Heart left ventricle (tissue), 16 donors: ENCODE results near the gene PPM1M. TPM values are rescaled to one million over a fixed set of nuclear protein-coding genes. Genes with fewer than 3 reads are reported as not detected.

ENCODE experiments used
- ATAC-seq, 4 donors: fragments of 200-7000 bp; cut with Tn5 transposase; one replicate each; pipeline ENCODE4 v1.9.1; 2020 to 2022; ENCODE audit warnings: moderate library complexity in 4 of 4, mild to moderate bottlenecking in 3 of 4, moderate number of reproducible peaks in 1 of 4
- DNase-seq, 5 donors: peaks; one replicate each; pipeline ENCODE4 v3.0.0-alpha.2; 2020
- H3K27ac ChIP-seq, 12 donors: fragments of 200-600 bp; sonication (generic) in 4 of 12; one replicate each; pipeline versions ENCODE4 v1.5.0 to v1.8.0; 2016 to 2022; ENCODE audit warnings: mild to moderate bottlenecking in 2 of 12
- H3K27me3 ChIP-seq, 9 donors: fragments of 200-600 bp; sonication (generic) in 2 of 9; one replicate each; pipeline versions ENCODE4 v1.5.1 to v1.8.0; 2016 to 2022; ENCODE audit warnings: mild to moderate bottlenecking in 3 of 9
- H3K36me3 ChIP-seq, 9 donors: fragments of 200-600 bp; sonication (generic) in 2 of 9; one replicate each; pipeline versions ENCODE4 v1.5.0 to v1.8.0; 2018 to 2022; ENCODE audit warnings: mild to moderate bottlenecking in 2 of 9
- H3K4me1 ChIP-seq, 12 donors: fragments of 200-600 bp; sonication (generic) in 4 of 12; one replicate each; pipeline versions ENCODE4 v1.5.0 to v1.8.0; 2016 to 2022; ENCODE audit warnings: mild to moderate bottlenecking in 3 of 12
- H3K4me3 ChIP-seq, 12 donors: fragments of 200-600 bp; sonication (generic) in 4 of 12; one replicate each; pipeline versions ENCODE4 v1.5.0 to v1.8.0; 2017 to 2022; ENCODE audit warnings: mild to moderate bottlenecking in 9 of 12, moderate library complexity in 4 of 12
- H3K9me3 ChIP-seq, 12 donors: fragments of 200-600 bp; sonication (generic) in 4 of 12; one replicate each; pipeline versions ENCODE4 v1.5.0 to v1.8.0; 2016 to 2022; ENCODE audit warnings: mild to moderate bottlenecking in 1 of 12
- CTCF ChIP-seq, 12 donors: fragments of 200-600 bp; sonication (generic) in 4 of 12; IDR thresholded peaks; one replicate each; pipeline versions ENCODE4 v1.5.0 to v1.8.0; 2018 to 2022; ENCODE audit warnings: antibody characterized with exemption in 12 of 12, mild to moderate bottlenecking in 5 of 12
- POLR2A ChIP-seq, 2 donors: fragments of 450-650 bp; IDR thresholded peaks; one replicate each; pipeline ENCODE4 v1.6.1; 2017; ENCODE audit warnings: antibody characterized with exemption in 2 of 2, mild to moderate bottlenecking in 2 of 2, moderate library complexity in 2 of 2
- WGBS, 4 donors: extraction: QIAGEN DNeasy Blood & Tissue Kit in 2 of 4; methylation state at CpG; one replicate each; pipeline versions ENCODE4 v1.1.5 to v1.1.7; 2013 to 2018; 5-methylcytosine and 5-hydroxymethylcytosine counted together
- intact Hi-C, 10 donors: fragments of 100-400 bp; cut with DNase I; formaldehyde crosslinking; loops; one replicate each; pipeline versions ENCODE4 v1.11.1 to v1.14.2; 2022
- polyA plus RNA-seq, 2 donors: library from polyadenylated mRNA; stranded (reverse); fragments of 200-250 nt; gene quantifications; one replicate each; pipeline ENCODE4 v1.2.3, GENCODE V29; 2013
- total RNA-seq, 9 donors: library from RNA; depleted of rRNA in 2 of 9; stranded (reverse); fragments of >200 nt in 2 of 9; fragmentation: NEBNext Ultra II Directional in 3 of 9; extraction: Animal tissue kit (Norgen Biotek cat#: 25700) in 3 of 9; gene quantifications; one replicate each; pipeline versions ENCODE4 v1.1.0 to v1.2.4, GENCODE V29; 2016 to 2023
- donor health status: ischemic (EF 13 %, LVEDD 7.1; RV severe dilation, severe dysfunction).
- donor health status: healthy with polysubstance abuse.
- donor health status: DM: no; HTN: yes; CAD: no.
- donor health status: DM: no; HTN: no; CAD: no.
- donor health status: ischemic (EF 25% LVEDD 6.9; RV normal size, moderate dysfunction).
- donor health status: ischemic (EF 25% LVEDD 5.7; RV mildly dilated, moderate dysfunction).
- donor health status: healthy.
- donor health status: DM: yes; HTN: yes; CAD: no.
- donor health status: ischemic (EF 35%, LVEDD 5.7; RV mildly dilated, moderate dysfunction).
- donor health status: nonischemic (EF 11% LVEDD 7.7; RV severe dilation, severe dysfunction).
- donor health status: DM: yes; HTN: yes; CAD: no.
- donor health status: PGD.
- donor health status: ischemic (EF 29% LVEDD 5.4; RV normal size, mild dysfunction).
- donor health status: nonischemic (EF 23%, LVEDD 6.1; RV moderate dilation, normal function).

The PPM1M gene
- total and polyA plus RNA-seq, 11 donors = 5.6 to 30.2 (median 7.3) TPM

DNA sequence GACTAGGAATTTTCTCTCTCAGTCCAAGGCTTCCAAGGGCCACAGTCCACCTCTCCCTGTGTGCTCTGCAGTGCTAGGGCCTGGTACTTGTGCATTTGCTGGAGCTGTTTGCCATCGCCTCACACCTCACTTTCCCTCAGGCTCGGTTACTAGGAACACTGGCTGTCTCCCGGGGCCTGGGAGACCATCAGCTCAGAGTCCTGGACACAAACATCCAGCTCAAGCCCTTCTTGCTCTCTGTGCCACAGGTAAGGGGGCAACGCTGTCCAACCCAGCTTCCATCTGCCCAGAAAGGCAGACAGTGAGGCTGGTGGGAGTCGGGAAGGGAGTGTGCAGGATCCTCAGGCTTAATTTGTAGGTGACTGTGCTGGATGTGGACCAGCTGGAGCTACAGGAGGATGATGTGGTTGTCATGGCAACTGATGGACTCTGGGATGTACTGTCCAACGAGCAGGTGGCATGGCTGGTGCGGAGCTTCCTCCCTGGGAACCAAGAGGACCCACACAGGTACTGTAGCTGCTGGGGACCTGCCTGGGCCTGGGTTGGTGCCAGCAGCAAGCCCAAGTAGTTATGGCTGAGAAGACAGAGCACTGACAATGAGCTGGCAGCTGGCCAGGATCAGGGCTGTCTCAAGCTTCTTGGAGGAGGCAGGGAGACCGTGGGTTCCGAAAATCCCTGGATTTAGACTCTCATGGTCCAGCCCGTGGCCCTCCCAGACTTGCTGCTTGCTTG is 3.4 kb downstream of the PPM1M start:
- no peak overlapping the region for H3K4me3 ChIP-seq
- DNase-seq (peak in 3 of 5 donors; percentile 30 to 80 (median 72)), ATAC-seq (peak in 1 of 4 donors; percentile 2)
- intact Hi-C loops = no loop called here
- peak overlapping the region in 1 of 12 donors; percentile 27 for H3K27ac ChIP-seq
- no peaks in the 10 kb centered on the region for H3K27me3 ChIP-seq
- TF ChIP-seq CTCF (IDR thresholded peaks at IDR 0.05) = no peak
- no peak for TF ChIP-seq POLR2A (IDR thresholded peaks at IDR 0.05)
- no peaks in the 10 kb centered on the region for H3K9me3 ChIP-seq
- H3K36me3 ChIP-seq = peaks cover 0 to 63% (median 48%) of the 10 kb centered on the region in 9 donors
- 60 to 69% (median 66%) methylated on average over 9 to 10 of the region's 10 CpGs for WGBS, 4 donors
- peaks cover 0 to 78% (median 9%) of the 10 kb centered on the region in 12 donors for H3K4me1 ChIP-seq

GRCh38 chr3:52249683-52250082 is 4.1 kb downstream of the PPM1M start:
- H3K27me3 ChIP-seq = no peaks in the 10 kb centered on the region
- H3K9me3 ChIP-seq = no peaks in the 10 kb centered on the region
- ATAC-seq (no peak), DNase-seq (no peak)
- no peak for TF ChIP-seq CTCF (IDR thresholded peaks at IDR 0.05)
- no peak for TF ChIP-seq POLR2A (IDR thresholded peaks at IDR 0.05)
- H3K36me3 ChIP-seq = peaks cover 0 to 70% (median 55%) of the 10 kb centered on the region in 9 donors
- peaks cover 0 to 78% (median 9%) of the 10 kb centered on the region in 12 donors for H3K4me1 ChIP-seq
- 78 to 86% (median 81%) methylated on average over 1 to 6 of the region's 6 CpGs for WGBS, 4 donors
- no peak overlapping the region for H3K4me3 ChIP-seq
- no peak overlapping the region for H3K27ac ChIP-seq
- intact Hi-C loops = no loop called here

- 71 to 97% (median 93%) methylated on average over 1 of the region's 1 CpG; no CpG with 5 or more reads in 1 of the 4 donors for WGBS, 4 donors
- Histone ChIP-seq H3K36me3 (peaks cover 0 to 74% (median 60%) of the 10 kb centered on the region in 9 donors), H3K4me1 (peaks cover 0 to 74% (median 7%) of the 10 kb centered on the region in 12 donors), H3K27me3 (no peaks in the 10 kb centered on the region), H3K27ac (no peak overlapping the region), H3K9me3 (no peaks in the 10 kb centered on the region), H3K4me3 (no peak overlapping the region)
- intact Hi-C loops = no loop called here
- ATAC-seq = no peak
- DNase-seq = no peak
- no peak for TF ChIP-seq CTCF (IDR thresholded peaks at IDR 0.05)
- no peak for TF ChIP-seq POLR2A (IDR thresholded peaks at IDR 0.05)
Measured at GRCh38 chr3:52250122-52250521, 4.6 kb downstream of the PPM1M start.
